ENCODE results near the gene FOXK1.

- TF ChIP-seq, protein P1, sequence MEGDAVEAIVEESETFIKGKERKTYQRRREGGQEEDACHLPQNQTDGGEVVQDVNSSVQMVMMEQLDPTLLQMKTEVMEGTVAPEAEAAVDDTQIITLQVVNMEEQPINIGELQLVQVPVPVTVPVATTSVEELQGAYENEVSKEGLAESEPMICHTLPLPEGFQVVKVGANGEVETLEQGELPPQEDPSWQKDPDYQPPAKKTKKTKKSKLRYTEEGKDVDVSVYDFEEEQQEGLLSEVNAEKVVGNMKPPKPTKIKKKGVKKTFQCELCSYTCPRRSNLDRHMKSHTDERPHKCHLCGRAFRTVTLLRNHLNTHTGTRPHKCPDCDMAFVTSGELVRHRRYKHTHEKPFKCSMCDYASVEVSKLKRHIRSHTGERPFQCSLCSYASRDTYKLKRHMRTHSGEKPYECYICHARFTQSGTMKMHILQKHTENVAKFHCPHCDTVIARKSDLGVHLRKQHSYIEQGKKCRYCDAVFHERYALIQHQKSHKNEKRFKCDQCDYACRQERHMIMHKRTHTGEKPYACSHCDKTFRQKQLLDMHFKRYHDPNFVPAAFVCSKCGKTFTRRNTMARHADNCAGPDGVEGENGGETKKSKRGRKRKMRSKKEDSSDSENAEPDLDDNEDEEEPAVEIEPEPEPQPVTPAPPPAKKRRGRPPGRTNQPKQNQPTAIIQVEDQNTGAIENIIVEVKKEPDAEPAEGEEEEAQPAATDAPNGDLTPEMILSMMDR (tag by site-specific recombination; IDR thresholded peaks at IDR 0.05), result no peak
- TF ChIP-seq ZNF521 (tag by site-specific recombination; IDR thresholded peaks at IDR 0.05), result no peak
These were observed 99.4 kb downstream of the FOXK1 start for GRCh38 chr7:4781366-4782069.
